Colonic mucosa (tissue), 4 donors: Measurements from ENCODE around the gene PTPRT. TPM values are rescaled to one million over a fixed set of nuclear protein-coding genes. Genes with fewer than 3 reads are reported as not detected.
"Not testable (repeated sequence)": the region's sequence is repeated elsewhere in the genome, so short reads cannot be mapped to it uniquely, and the experiment has no call there.

ENCODE experiments used
- DNase-seq: peaks from one replicate; pipeline ENCODE4 v3.0.0-alpha.2; 2020
- H3K27ac ChIP-seq: fragments of 200-600 bp; one replicate; pipeline ENCODE4 v1.8.0; 2021
- H3K27me3 ChIP-seq: fragments of 200-600 bp; one replicate; pipeline ENCODE4 v1.8.0; 2021
- H3K36me3 ChIP-seq: fragments of 200-600 bp; one replicate; pipeline ENCODE4 v1.8.0; 2021
- H3K4me1 ChIP-seq: fragments of 200-600 bp; one replicate; pipeline ENCODE4 v1.8.0; 2021; ENCODE audit warnings: mild to moderate bottlenecking
- H3K4me3 ChIP-seq: fragments of 200-600 bp; one replicate; pipeline ENCODE4 v1.8.0; 2021
- H3K9ac ChIP-seq, 2 donors: one replicate each; pipeline ENCODE4 v1.7.0; 2013; ENCODE audit warnings: control low read depth in 2 of 2, low read depth in 2 of 2, low read length in 2 of 2
- H3K9me3 ChIP-seq: fragments of 200-600 bp; one replicate; pipeline ENCODE4 v1.8.0; 2021
- CTCF ChIP-seq: fragments of 200-600 bp; IDR thresholded peaks from one replicate; pipeline ENCODE4 v1.8.0; 2022; ENCODE audit warnings: antibody characterized with exemption, mild to moderate bottlenecking
- intact Hi-C: fragments of 100-400 bp; cut with DNase I; formaldehyde crosslinking; loops from one replicate; pipeline ENCODE4 v1.14.1; 2022
- total RNA-seq, 2 donors: library from RNA; stranded (reverse); fragmentation: NEBNext Ultra II Directional in 1 of 2; extraction: Animal tissue kit (Norgen Biotek cat#: 25700) in 1 of 2; gene quantifications; one replicate each; pipeline ENCODE4 v1.2.1, GENCODE V29; 2021
- donor health status: healthy.
- donor health status: DM: no; HTN: no; CAD: no.
- donor health status: DM: no; HTN: no; CAD: no.

Gene PTPRT
- total RNA-seq, 2 donors from 2014 or later = 0.11 to 0.12 TPM

- no peak overlapping the region for H3K4me3 ChIP-seq
- no peak for DNase-seq
- H3K27me3 ChIP-seq = no peaks in the 10 kb centered on the region
- intact Hi-C loops = no loop called here
- H3K36me3 ChIP-seq = no peaks in the 10 kb centered on the region
- H3K4me1 ChIP-seq = no peaks in the 10 kb centered on the region
- no peaks in the 10 kb centered on the region for H3K9me3 ChIP-seq
- no peak overlapping the region for H3K9ac ChIP-seq
- H3K27ac ChIP-seq = no peak overlapping the region
- no peak for TF ChIP-seq CTCF
Observed at GRCh38 chr20:42214074-42214473, 975.6 kb downstream of the PTPRT start.

- DNase-seq = no peak
- intact Hi-C loops = no loop called here
- H3K27me3 ChIP-seq = no peaks in the 10 kb centered on the region
- no peak overlapping the region for H3K4me3 ChIP-seq
- no peak for TF ChIP-seq CTCF
- H3K9ac ChIP-seq = no peak overlapping the region
- H3K36me3 ChIP-seq = no peaks in the 10 kb centered on the region
- no peaks in the 10 kb centered on the region for H3K9me3 ChIP-seq
- no peak overlapping the region for H3K27ac ChIP-seq
- no peaks in the 10 kb centered on the region for H3K4me1 ChIP-seq
Observed at GRCh38 chr20:42212391-42212790, 977.3 kb downstream of the PTPRT start.

- H3K27me3 ChIP-seq, H3K36me3 ChIP-seq, H3K9me3 ChIP-seq, H3K27ac ChIP-seq, DNase-seq, H3K4me3 ChIP-seq, intact Hi-C loops, H3K9ac ChIP-seq, H3K4me1 ChIP-seq: not testable (repeated sequence)
Observed at GRCh38 chr20:42206557-42206956, 983.1 kb downstream of the PTPRT start.

GRCh38 chr20:42204109-42204660, 985.5 kb downstream of the PTPRT start:
- TF ChIP-seq CTCF = no peak
- Histone ChIP-seq H3K4me1 (no peaks in the 10 kb centered on the region), H3K27ac (no peak overlapping the region), H3K4me3 (no peak overlapping the region), H3K9me3 (no peaks in the 10 kb centered on the region), H3K27me3 (no peaks in the 10 kb centered on the region), H3K9ac (no peak overlapping the region), H3K36me3 (no peaks in the 10 kb centered on the region)
- no peak for DNase-seq
- intact Hi-C loops = no loop called here

- Histone ChIP-seq H3K4me1 (no peaks in the 10 kb centered on the region), H3K36me3 (no peaks in the 10 kb centered on the region), H3K4me3 (no peak overlapping the region), H3K27ac (no peak overlapping the region), H3K9ac (no peak overlapping the region), H3K27me3 (no peaks in the 10 kb centered on the region), H3K9me3 (no peaks in the 10 kb centered on the region)
- intact Hi-C loops = no loop called here
- TF ChIP-seq CTCF = no peak
- no peak for DNase-seq
Observed at GRCh38 chr20:42197599-42197998, 992.1 kb downstream of the PTPRT start.

- Histone ChIP-seq H3K9ac (no peak overlapping the region), H3K36me3 (no peaks in the 10 kb centered on the region), H3K27me3 (no peaks in the 10 kb centered on the region), H3K27ac (no peak overlapping the region), H3K4me3 (no peak overlapping the region), H3K4me1 (no peaks in the 10 kb centered on the region), H3K9me3 (no peaks in the 10 kb centered on the region)
- DNase-seq = no peak
- intact Hi-C loops = no loop called here
- TF ChIP-seq CTCF = no peak
Observed at GRCh38 chr20:42193119-42193518, 996.6 kb downstream of the PTPRT start.
